Measurements from ENCODE around the gene CLEC16A. TPM values are rescaled to one million over a fixed set of nuclear protein-coding genes. Genes with fewer than 3 reads are reported as not detected.

Gene CLEC16A
- total RNA-seq, 3 donors from 2014 or later = 20.0 to 35.3 (median 33.1) TPM

GRCh38 chr16:11038777-11039176 is 94.4 kb downstream of the CLEC16A start:
- Histone ChIP-seq H3K27ac (no peak overlapping the region), H3K9me3 (no peaks in the 10 kb centered on the region), H3K36me3 (no peaks in the 10 kb centered on the region), H3K27me3 (no peaks in the 10 kb centered on the region), H3K4me1 (no peaks in the 10 kb centered on the region), H3K4me3 (no peak overlapping the region)
- TF ChIP-seq CTCF (IDR thresholded peaks at IDR 0.05) (no peak), POLR2A (IDR thresholded peaks at IDR 0.05) (no peak), POLR2AphosphoS5 (IDR thresholded peaks at IDR 0.05) (no peak)
- intact Hi-C loops (cut with DNase I; ENCODE audit: low total_unique reads) = no loop called here
- DNase-seq (ENCODE audit: low spot score in 2 of 2) = no peak

- Histone ChIP-seq H3K27ac (no peak overlapping the region), H3K4me1 (no peaks in the 10 kb centered on the region), H3K36me3 (no peaks in the 10 kb centered on the region), H3K4me3 (no peak overlapping the region), H3K27me3 (no peaks in the 10 kb centered on the region), H3K9me3 (no peaks in the 10 kb centered on the region)
- intact Hi-C loops (cut with DNase I; ENCODE audit: low total_unique reads) = loop anchor here (2.0 kb wide), 1 partner anchor 33 kb away; no protein-coding TSS in a partner anchor
- TF ChIP-seq CTCF (IDR thresholded peaks at IDR 0.05) = no peak
- no peak for TF ChIP-seq POLR2AphosphoS5 (IDR thresholded peaks at IDR 0.05)
- TF ChIP-seq POLR2A (IDR thresholded peaks at IDR 0.05) = no peak
- DNase-seq (ENCODE audit: low spot score in 2 of 2) = no peak
These were observed 95.4 kb downstream of the CLEC16A start for GRCh38 chr16:11039726-11040125.

- intact Hi-C loops (cut with DNase I; ENCODE audit: low total_unique reads) = no loop called here
- DNase-seq (ENCODE audit: low spot score in 2 of 2) = no peak
- H3K36me3 ChIP-seq = no peaks in the 10 kb centered on the region
These were observed 97.8 kb downstream of the CLEC16A start for GRCh38 chr16:11042191-11042590.

GRCh38 chr16:11045441-11045840 is 101.1 kb downstream of the CLEC16A start:
- H3K4me3 ChIP-seq = no peak overlapping the region
- DNase-seq (ENCODE audit: low spot score in 2 of 2) = no peak
- TF ChIP-seq POLR2AphosphoS5 (IDR thresholded peaks at IDR 0.05) = no peak
- no peak for TF ChIP-seq POLR2A (IDR thresholded peaks at IDR 0.05)
- intact Hi-C loops (cut with DNase I; ENCODE audit: low total_unique reads) = no loop called here
- H3K4me1 ChIP-seq = no peaks in the 10 kb centered on the region
- no peaks in the 10 kb centered on the region for H3K27me3 ChIP-seq
- H3K9me3 ChIP-seq = no peaks in the 10 kb centered on the region
- H3K27ac ChIP-seq = peak overlapping the region in 1 of 2 donors; percentile 45
- no peaks in the 10 kb centered on the region for H3K36me3 ChIP-seq

More at GRCh38 chr16:11042191-11042590, 97.8 kb downstream of the CLEC16A start:
- H3K27ac ChIP-seq = no peak overlapping the region
- no peak overlapping the region for H3K4me3 ChIP-seq
- no peaks in the 10 kb centered on the region for H3K9me3 ChIP-seq
- TF ChIP-seq CTCF (IDR thresholded peaks at IDR 0.05) (no peak), POLR2A (IDR thresholded peaks at IDR 0.05) (no peak), POLR2AphosphoS5 (IDR thresholded peaks at IDR 0.05) (no peak)
- no peaks in the 10 kb centered on the region for H3K4me1 ChIP-seq
- H3K27me3 ChIP-seq = no peaks in the 10 kb centered on the region

- no peaks in the 10 kb centered on the region for H3K27me3 ChIP-seq
- H3K9me3 ChIP-seq = no peaks in the 10 kb centered on the region
- no peak for DNase-seq (ENCODE audit: low spot score in 2 of 2)
- TF ChIP-seq POLR2A (IDR thresholded peaks at IDR 0.05) (no peak), CTCF (IDR thresholded peaks at IDR 0.05) (no peak), POLR2AphosphoS5 (IDR thresholded peaks at IDR 0.05) (no peak)
- no peaks in the 10 kb centered on the region for H3K36me3 ChIP-seq
- no peak overlapping the region for H3K4me3 ChIP-seq
- peak overlapping the region in 1 of 2 donors; percentile 45 for H3K27ac ChIP-seq
- intact Hi-C loops (cut with DNase I; ENCODE audit: low total_unique reads) = no loop called here
- no peaks in the 10 kb centered on the region for H3K4me1 ChIP-seq
These were observed 101.5 kb downstream of the CLEC16A start for GRCh38 chr16:11045846-11046245.

All from breast epithelium (tissue), 4 donors.